Coronary artery (tissue), 2 donors: Measurements from ENCODE around the gene DNAAF8.

Experiments used
- DNase-seq: peaks from one replicate; pipeline ENCODE4 v3.0.0-alpha.2; 2017; ENCODE audit warnings: low spot score
- H3K27ac ChIP-seq, 2 donors: fragments of 200-600 bp; sonication (generic); one replicate each; pipeline ENCODE4 v1.5.1; 2016 to 2019
- H3K4me3 ChIP-seq: fragments of 200-600 bp; sonication (generic); 2 replicates; pipeline ENCODE4 v1.5.1; 2016; ENCODE audit warnings: mild to moderate bottlenecking, moderate library complexity
- TF ChIP-seq, protein P1 (sequence below): fragments of 200-600 bp; sonication (generic); IDR thresholded peaks from one replicate; pipeline ENCODE4 v1.5.1; 2019; ENCODE audit warnings: antibody characterized with exemption

The DNAAF8 gene

DNA sequence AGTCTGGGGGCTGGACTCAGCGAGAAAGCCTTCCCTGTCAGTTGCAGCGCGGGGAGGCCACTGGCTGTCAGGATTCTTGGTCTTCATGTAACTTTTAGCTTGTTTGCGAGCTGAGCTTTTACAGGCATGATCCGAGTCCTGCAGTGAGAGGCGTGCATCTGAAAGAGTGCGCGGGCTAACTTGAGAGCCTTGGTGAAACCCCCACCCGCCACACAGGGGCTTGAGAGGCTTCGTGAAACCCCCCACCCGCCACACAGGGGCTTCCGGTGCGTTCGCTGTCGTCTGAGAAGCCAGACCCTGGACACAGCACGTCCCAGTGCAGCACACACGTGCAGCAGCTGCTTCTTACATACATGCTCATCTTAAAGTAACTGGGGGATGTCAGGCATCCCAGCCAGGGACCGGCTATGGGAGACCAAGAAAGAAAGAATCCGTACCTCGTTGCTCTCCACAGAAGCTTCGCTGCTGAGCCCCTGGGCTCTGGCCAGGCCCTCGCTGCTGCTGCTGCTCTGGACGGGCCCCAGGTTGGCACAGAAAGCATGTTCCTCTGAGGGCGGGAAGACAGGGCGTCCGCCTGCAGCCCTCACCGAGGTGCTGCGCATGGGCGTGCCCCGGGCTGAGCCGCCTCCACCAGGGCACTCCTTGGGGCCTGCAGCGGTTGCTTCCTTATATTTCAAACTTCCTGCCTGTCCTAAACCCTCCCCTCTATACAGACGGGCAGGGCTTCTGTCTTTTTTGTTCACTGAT, 33.2 kb upstream of the DNAAF8 start:
- TF ChIP-seq, protein P1, sequence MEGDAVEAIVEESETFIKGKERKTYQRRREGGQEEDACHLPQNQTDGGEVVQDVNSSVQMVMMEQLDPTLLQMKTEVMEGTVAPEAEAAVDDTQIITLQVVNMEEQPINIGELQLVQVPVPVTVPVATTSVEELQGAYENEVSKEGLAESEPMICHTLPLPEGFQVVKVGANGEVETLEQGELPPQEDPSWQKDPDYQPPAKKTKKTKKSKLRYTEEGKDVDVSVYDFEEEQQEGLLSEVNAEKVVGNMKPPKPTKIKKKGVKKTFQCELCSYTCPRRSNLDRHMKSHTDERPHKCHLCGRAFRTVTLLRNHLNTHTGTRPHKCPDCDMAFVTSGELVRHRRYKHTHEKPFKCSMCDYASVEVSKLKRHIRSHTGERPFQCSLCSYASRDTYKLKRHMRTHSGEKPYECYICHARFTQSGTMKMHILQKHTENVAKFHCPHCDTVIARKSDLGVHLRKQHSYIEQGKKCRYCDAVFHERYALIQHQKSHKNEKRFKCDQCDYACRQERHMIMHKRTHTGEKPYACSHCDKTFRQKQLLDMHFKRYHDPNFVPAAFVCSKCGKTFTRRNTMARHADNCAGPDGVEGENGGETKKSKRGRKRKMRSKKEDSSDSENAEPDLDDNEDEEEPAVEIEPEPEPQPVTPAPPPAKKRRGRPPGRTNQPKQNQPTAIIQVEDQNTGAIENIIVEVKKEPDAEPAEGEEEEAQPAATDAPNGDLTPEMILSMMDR: no peak
- no peak overlapping the region for H3K27ac ChIP-seq
- DNase-seq: no peak
- no peak overlapping the region for H3K4me3 ChIP-seq

DNA sequence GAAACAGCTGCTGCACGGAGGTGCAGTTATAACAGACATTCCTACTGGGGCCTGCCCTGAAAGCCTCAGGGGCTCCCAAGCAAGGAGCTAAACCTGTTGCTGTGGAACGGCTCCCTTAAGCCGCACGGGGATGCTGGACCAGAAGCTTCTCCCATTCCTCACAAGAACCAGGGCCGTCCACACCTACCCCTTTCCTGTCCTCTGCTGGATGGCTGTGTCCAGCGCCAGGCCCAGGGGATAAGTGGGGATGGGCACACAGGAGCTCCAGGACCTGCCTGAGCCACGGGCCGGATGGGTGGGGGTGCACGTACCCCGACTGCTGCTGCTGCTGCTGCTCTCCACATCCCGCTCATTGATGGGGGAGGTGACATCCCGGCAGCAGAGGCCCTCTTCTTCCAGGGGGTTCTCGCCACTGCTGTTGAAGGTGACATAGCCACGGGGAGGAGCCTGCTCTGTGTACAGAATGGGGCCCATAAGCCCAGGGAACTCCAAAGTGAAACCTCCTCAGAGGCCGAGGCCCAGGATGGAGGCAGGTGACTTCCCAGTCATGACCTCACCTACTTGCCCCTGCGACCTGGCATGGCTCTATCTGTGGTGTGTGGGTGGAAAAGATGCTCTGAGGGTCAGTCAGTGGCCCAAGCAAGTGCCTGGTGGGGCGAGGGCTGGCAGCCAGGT, 32.4 kb upstream of the DNAAF8 start:
- Histone ChIP-seq H3K4me3 (no peak overlapping the region), H3K27ac (no peak overlapping the region)
- no peak for DNase-seq
- TF ChIP-seq, protein P1: no peak

DNA sequence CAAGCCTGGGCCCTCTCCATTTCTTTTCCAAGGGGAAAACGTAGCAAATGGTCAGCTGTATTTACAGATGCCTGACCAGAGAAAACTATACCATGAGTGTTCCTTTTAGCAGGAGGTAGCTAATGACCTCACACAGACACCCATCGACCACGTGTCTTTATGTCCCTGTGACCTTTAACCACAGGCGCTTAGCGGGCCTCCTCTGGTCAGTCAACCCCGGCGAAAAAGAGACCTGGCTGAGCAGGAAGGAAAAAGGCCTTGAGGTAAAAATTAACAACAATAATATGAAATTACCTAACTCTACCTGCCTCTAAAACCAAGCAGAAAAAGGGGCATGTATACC, 31.9 kb upstream of the DNAAF8 start:
- TF ChIP-seq, protein P1: no peak
- DNase-seq: no peak
- Histone ChIP-seq H3K4me3 (no peak overlapping the region), H3K27ac (no peak overlapping the region)

DNA sequence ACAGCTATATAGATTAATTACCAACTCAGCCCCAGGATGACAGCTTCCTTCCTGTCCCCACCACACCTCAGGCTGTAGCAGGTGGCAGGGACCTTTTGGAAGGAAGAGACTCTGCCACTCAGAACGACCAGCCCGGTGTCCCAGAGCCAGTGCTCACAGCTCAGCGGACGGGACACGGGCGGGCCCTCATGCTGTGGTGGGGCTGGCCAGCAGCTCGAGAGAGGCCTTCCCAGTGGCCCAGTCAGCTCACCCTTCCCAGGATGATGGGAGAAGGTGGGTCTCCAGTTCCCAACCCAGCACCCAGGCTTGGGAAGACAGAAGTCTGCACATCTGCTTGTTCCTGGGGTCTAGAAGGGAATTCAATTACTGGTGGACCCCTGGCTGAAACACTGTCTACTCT, 30.4 kb upstream of the DNAAF8 start:
- DNase-seq: no peak
- TF ChIP-seq, protein P1: no peak
- Histone ChIP-seq H3K4me3 (no peak overlapping the region), H3K27ac (no peak overlapping the region)

DNA sequence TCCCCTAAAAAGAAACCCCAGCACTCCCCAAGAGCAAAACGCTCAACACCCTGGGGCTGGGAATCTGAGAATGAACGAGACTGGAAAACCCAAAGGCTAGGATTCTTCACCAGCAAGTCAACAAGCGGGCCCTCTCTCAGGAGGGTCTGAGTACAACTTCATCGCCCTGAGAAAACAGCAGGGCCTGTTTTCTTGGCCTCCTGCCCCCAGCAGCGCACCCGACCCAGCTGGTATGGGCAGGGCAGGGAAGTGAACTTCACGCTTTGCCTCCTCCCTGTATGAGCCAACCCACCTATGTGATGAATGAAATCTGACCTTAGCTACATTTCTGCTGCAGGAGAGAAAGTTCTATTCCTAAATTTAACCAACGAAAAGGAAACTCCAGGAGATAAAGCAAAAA, 29.8 kb upstream of the DNAAF8 start:
- no peak overlapping the region for H3K27ac ChIP-seq
- H3K4me3 ChIP-seq: no peak overlapping the region
- TF ChIP-seq, protein P1: no peak
- no peak for DNase-seq

DNA sequence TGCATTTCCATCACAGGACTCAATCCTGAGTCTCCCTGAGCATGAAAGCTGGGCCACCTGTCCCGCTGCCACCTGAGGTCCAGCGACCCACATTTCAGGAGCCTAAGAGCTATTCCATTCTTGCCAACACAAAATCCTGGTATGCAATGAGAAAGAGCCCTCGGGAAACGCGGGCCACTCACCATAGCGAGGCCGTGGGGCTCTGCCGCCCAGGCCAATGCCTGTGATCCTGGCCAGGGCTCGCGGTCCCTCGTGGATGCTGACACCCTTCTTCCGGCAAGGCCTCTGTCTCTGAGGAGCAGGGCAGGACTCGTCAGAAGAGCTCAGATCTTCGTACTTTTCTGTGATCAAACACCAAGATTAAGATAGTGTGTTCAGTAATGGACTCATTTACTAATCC, 29.4 kb upstream of the DNAAF8 start:
- no peak overlapping the region for H3K27ac ChIP-seq
- no peak for DNase-seq
- no peak overlapping the region for H3K4me3 ChIP-seq
- TF ChIP-seq, protein P1: no peak

DNA sequence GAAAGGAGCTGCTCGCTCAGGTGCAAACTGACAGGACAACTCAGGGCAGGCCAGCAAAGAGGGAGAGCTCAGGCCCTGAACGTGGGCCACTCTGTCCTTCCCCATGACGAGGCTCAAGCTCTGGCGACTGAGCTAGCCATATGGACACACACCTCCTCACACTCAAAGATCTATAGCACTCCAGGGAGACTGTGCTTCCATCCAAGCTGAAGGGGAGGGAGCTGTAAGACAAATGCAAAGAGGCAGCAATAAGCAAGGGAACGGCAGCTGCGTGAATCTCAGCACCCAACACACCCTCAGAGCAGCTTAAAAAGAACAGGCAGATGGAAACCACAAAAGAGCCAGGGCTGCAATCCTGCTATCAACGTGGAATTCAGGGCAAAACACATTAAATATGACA, 27.5 kb upstream of the DNAAF8 start:
- Histone ChIP-seq H3K27ac (no peak overlapping the region), H3K4me3 (no peak overlapping the region)
- DNase-seq: no peak
- TF ChIP-seq, protein P1: no peak
